HuH-7 (cell line): ENCODE measurements around the gene STAC3.

Experiments
- DNase-seq: peaks from one replicate; pipeline ENCODE4 v3.0.0; 2011; ENCODE audit warnings: low spot score

The STAC3 gene

GRCh38 chr12:57222286-57223190 lies 28.4 kb downstream of the STAC3 start:
- DNase-seq = no peak

- no peak for DNase-seq
These were observed 29.6 kb downstream of the STAC3 start for GRCh38 chr12:57221169-57221917.

- DNase-seq = no peak
These were observed 30.2 kb downstream of the STAC3 start for GRCh38 chr12:57220770-57221168.

GRCh38 chr12:57219993-57220754 lies 30.8 kb downstream of the STAC3 start:
- DNase-seq = no peak

- no peak for DNase-seq
These were observed 31.6 kb downstream of the STAC3 start for GRCh38 chr12:57219205-57219992.

- DNase-seq = no peak
These were observed 32.7 kb downstream of the STAC3 start for GRCh38 chr12:57218030-57218853.

- peak; percentile 37 for DNase-seq
These were observed 33.8 kb downstream of the STAC3 start for GRCh38 chr12:57216921-57217879.

- DNase-seq = peak; percentile 90
These were observed 34.7 kb downstream of the STAC3 start, which contains the start of gene NXPH4 for GRCh38 chr12:57216014-57216911. NXPH4 (plus strand) TSS chr12:57216794; CDS start chr12:57216970, 176 bp downstream.

GRCh38 chr12:57215668-57216013 lies 35.3 kb downstream of the STAC3 start:
- peak; percentile 63 for DNase-seq

GRCh38 chr12:57215065-57215464 lies 35.9 kb downstream of the STAC3 start:
- no peak for DNase-seq

- peak; percentile 94 for DNase-seq
These were observed 36.6 kb downstream of the STAC3 start for GRCh38 chr12:57214398-57214781.

GRCh38 chr12:57213763-57214397 lies 37.1 kb downstream of the STAC3 start:
- DNase-seq = no peak

GRCh38 chr12:57213058-57213715 lies 37.8 kb downstream of the STAC3 start:
- peak; percentile 97 for DNase-seq

- DNase-seq = no peak
These were observed 38.3 kb downstream of the STAC3 start for GRCh38 chr12:57212701-57213057.

- no peak for DNase-seq
These were observed 38.9 kb downstream of the STAC3 start for GRCh38 chr12:57211791-57212700.

- no peak for DNase-seq
These were observed 39.9 kb downstream of the STAC3 start for GRCh38 chr12:57210926-57211692.
